ENCODE measurements around the gene NT5C3A.
"Not testable (repeated sequence)": the region's sequence is repeated elsewhere in the genome, so short reads cannot be mapped to it uniquely, and the experiment has no call there.

The NT5C3A gene

DNA sequence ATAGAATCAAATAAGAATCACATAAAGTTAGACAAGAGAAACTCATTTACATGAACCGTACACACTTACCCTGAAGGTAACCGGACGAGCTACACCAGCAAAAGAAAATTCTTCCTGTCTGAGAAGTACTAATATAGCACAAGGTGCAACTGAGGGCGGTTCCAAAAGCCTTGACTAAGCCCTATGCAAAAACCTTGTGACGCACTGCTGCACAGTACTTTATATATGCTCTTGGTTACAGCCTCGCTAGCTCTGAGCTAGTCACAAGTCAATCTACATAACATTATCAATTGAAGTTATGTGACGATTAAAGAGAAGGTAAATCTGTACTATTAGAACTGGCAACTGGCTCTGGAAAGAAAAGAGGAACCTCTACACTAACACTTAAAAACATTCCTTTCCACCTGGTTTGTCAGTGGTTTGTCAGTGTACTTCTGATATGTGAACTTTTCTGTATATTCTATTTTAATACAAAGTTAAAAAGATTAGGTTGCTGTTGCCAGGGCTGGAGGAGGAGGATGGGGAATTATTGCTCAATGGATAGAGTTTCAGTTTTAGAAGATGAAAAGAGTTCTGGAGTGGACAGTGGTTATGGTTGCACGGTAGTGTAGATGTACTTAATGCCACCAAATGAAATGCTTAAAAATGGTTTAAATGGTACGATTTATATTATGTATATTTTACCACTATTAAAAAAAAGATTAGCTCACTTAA, 21.6 kb downstream of the NT5C3A start:
- DNase-seq: peak; percentile 48 to 51

DNA sequence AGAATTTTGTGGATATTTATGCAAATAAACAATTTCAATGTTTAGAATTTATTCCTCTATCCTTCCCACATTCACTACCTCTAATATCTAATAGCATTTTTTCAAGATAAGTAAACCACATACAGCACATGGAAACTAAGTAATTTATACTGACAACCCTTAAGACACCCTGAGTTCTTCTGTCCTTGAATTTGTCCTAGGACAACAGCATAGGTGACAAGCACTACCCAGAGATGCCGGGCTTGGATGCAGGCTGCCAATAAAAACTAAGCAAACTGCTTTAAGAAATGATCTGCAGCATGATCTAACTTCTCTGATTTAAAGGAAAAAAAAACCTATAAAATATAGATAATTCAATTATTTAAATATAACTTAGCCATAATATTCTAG, 22.7 kb downstream of the NT5C3A start:
- DNase-seq: no peak

DNA sequence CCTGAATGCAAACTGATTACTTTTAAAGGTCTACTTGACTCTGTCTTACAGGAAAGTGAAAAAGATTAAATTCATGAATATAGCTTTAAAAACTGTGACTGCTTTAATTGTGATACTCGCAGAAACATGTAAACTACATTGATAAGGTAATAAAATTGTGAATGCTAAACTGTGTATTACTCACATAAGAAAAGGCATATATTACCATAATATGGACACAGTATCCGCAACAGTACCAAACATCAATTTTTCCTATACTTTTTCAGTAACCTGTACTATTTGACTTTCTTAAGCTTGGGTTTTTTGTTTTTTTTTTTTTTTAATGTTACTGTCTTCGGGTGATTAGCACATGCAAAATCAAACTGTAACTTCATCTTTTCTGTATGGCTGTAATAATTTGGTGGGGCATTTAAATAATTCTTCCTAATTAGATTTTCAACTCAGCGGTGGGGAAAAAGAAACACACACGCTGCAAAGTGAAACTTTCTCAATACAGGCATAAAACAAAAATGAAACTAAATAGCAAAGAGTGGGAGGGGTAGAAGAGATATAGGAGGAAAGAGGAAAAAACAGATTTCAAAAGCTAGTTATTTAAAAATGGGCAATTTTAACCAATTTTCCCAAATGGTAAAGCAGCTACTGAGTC, 23.2 kb downstream of the NT5C3A start:
- peak; percentile 13 to 46 for DNase-seq

DNA sequence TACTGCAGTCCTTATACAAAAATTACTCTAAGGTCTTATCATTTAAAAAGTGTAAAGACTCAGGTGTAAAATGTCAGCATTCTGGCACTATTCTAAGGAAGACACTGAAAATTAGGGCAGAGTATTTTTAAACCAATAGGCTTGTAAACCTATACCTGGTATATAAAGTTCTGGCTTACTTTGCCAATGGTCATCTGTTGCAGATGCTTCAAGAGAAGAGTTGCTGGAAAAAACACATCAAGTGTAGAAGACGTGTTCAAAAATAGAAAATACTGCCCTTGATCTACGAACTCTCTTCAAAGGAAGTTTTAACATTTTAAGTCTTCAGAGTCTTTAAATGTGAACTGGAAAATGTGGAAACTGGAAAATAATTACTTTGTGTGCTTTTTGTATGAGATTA, 23.9 kb downstream of the NT5C3A start:
- no peak for DNase-seq

DNA sequence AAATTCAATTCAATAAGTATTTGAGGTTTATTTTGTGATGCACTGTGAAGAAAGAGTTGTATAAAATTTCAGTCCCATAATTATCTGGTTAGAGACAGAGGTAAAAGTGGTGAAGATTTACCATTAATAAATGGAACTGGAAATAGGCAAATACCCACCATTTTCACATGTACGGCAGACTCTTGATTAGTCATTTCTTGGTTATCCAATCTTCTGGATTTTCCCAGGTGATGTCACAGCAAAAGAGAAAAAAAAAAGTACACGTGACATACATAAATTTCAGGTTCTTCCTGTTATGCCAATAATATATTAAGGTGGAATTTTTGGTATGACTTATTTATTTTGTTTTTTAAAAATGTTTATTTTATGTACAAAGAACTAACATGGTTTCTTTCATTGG, 26.8 kb downstream of the NT5C3A start:
- no peak for DNase-seq

- no peak for DNase-seq
Measured at GRCh38 chr7:33024189-33024757, 38.3 kb downstream of the NT5C3A start.

- no peak for DNase-seq
Measured at GRCh38 chr7:33012364-33012763, 50.2 kb downstream of the NT5C3A start.

GRCh38 chr7:33009734-33010133, 52.8 kb downstream of the NT5C3A start:
- DNase-seq: no peak

DNA sequence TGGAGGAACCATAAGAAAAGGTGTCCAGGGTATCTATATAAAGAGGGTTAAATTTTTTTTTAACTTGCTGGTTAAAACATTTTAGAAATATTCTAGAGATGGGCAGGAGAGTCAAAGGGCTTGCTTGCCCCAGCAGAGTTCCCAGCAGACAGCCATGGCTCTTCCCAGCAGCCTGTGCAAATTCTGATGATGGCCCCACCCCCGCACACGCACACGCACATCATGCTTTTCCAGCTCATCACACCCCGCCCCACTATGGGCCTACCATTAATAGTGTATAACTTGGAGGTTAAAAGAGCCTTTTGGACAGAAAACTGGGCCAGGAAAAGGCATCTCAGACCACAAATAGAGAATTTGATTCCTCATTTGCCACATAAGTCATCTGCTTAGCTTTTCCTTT, 56.9 kb downstream of the NT5C3A start:
- not testable (repeated sequence) for DNase-seq

DNA sequence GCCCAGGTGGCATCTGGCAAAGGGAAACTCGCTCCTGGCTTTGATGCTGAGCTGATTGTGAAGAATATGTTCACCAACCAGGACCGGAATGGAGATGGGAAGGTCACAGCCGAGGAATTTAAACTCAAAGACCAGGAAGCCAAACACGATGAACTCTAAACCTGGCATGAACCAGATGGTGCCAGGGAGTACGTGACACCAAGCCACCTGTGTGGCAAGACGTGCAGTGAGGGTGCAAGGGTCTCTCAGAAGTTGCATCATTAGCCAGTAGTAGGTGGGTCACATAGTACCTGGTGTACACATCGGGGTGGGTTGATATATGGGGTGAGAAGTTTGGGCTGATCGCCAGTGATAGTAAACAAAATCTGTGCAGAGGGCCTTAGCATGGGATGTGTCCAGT, 57.4 kb downstream of the NT5C3A start:
- not testable (repeated sequence) for DNase-seq

- not testable (repeated sequence) for DNase-seq
Measured at GRCh38 chr7:33004104-33004616, 58.4 kb downstream of the NT5C3A start.

DNA sequence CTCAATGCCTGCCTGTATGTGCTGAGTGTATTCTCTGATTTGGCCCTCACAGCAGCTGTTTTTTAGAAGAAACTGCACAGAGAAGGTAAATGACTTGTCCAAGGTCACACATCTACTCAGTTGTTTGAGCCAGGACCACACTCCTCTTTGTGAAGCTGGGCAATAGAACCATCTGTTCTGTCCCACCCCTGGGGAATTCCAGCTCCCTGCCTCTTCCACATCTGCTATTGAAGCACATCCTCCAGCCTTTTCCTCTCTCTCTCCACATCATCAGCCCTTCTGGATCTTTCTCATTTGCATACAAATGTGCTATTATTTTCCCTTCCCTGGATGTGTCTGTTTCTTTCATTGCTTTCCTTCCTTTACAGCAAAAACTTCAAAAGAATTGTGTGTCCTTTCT, 59.5 kb downstream of the NT5C3A start:
- DNase-seq: not testable (repeated sequence)

DNA sequence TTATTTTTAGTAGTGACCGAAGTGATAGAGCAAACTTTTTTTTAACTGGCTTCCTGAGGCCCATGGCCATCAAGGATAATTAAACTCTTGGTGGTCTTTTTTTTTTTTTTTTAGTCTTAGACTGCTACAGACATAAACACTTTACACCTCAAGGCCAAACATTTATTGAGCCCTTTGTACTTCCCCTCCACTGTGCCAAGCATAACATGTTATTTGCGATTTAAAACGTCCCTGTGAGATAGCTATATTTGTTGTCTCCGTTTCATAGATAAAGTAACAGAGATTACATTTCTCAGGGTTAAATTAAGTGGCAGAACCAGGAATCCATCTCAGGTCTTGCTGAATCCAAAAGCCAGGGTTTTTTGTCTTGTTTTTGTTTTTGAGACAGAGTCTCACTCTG, 63.2 kb downstream of the NT5C3A start:
- DNase-seq: not testable (repeated sequence)

DNA sequence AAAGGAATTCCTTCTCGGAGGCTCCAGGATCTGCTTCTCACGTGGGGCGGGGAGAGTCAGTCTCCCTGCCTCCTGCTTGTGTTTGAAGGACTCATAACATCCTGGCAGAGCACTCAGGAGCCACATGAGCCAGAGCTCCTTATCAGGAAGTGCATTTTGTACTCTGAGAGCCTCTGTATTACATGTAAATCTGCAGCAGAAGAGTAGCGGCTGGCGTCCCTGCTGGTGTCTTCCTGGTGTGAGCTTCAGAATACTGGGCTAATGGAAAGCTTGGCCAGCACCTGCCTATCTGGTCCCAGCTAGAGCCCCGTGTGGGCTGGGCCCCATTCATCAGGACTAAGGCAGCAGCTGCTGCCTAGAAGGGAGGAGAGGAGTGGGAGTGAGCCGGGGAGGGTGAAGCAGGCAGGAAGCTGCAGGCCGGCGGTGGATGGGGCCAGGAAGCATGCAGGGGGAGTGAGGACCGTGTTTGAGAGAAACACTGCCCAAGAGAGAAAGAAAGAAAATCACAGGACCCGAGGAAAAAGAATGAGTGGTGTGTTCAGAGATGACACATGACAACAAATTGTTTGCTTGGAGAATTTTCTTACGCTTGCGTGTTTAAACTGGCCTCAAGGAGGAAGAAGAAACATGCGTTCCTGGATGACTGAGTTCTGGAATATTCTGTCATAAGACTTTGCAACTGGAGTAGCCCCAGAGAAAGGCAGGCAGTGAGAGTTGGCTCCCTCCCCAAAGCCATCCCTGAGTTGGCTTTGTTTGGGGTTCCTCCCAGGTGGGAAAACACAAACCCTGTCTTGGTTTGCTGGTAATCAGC, 64.0 kb downstream of the NT5C3A start:
- DNase-seq: not testable (repeated sequence)

- DNase-seq: not testable (repeated sequence)
Measured at GRCh38 chr7:32997956-32998355, 64.6 kb downstream of the NT5C3A start.

GRCh38 chr7:32992750-32993149, 69.8 kb downstream of the NT5C3A start:
- DNase-seq: not testable (repeated sequence)

GRCh38 chr7:32991975-32992700, 70.4 kb downstream of the NT5C3A start:
- DNase-seq: not testable (repeated sequence)

DNA sequence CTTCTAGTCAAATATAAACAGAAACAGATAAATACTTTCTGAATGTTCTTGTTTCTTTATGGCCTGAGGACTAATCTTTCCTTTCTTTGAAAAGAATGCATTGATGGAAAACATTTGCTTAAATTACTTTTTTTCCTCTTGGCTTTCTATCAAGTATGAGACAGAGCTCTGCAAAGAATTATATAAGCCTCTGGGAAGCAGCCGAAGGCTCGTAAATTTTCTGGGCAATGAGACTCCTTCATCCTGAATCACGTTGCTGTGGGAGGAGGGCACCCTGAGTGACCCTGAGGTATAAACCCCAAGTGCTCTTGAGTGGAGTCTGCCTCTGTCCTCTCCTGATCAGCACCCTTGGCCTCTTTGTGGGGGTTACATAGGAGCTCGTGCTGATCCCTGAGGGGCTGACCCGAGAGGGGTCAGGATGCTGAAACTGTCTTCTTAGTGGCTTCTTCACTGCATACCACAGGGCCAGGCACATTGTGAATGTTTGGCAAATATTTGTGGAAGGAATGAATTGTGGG, 71.4 kb downstream of the NT5C3A start:
- DNase-seq: not testable (repeated sequence)

- not testable (repeated sequence) for DNase-seq
Measured at GRCh38 chr7:32988148-32988547, 74.4 kb downstream of the NT5C3A start.

GRCh38 chr7:32979902-32980301, 82.7 kb downstream of the NT5C3A start:
- DNase-seq: not testable (repeated sequence)

GRCh38 chr7:32979246-32979645, 83.3 kb downstream of the NT5C3A start:
- not testable (repeated sequence) for DNase-seq

DNA sequence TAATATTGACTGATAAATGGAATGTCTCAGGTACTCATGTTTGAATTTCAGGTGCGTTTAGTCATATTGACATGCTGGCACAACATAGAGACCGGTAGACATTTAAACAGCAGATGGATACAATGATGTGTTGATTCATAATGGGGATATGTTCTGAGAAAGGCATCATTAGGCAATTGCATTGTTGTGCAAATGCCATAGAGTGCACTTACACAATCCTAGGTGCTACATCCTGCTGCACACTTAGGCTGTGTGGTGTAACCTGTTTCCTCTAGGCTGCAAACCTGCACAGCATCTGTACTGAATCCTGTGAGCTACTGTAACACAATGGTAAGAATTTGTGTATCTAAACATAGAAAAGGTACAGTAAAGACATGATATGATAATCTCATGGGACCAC, 85.4 kb downstream of the NT5C3A start:
- DNase-seq: peak in 1 of 2 donors; percentile 50
